Esophagus squamous epithelium (tissue), 5 donors: ENCODE data around the gene UBR3. TPM values are rescaled to one million over a fixed set of nuclear protein-coding genes. Genes with fewer than 3 reads are reported as not detected.
"Not testable (repeated sequence)": the region's sequence is repeated elsewhere in the genome, so short reads cannot be mapped to it uniquely, and the experiment has no call there.

Experiments
- DNase-seq: peaks from one replicate; lab custom pipeline; 2025; lab: John Stamatoyannopoulos, UW
- H3K27ac ChIP-seq, 4 donors: fragments of 200-600 bp; sonication (generic); one replicate each; pipeline ENCODE4 v1.5.1; 2016 to 2019; ENCODE audit warnings: mild to moderate bottlenecking in 1 of 4
- H3K27me3 ChIP-seq, 4 donors: fragments of 200-600 bp; sonication (generic); 1 replicate in 3 of 4; 2 replicates in 1 of 4; pipeline versions ENCODE4 v1.5.1 to v1.6.0; 2017 to 2021; ENCODE audit warnings: antibody characterized with exemption in 1 of 4
- H3K36me3 ChIP-seq, 3 donors: fragments of 200-600 bp; sonication (generic); one replicate each; pipeline ENCODE4 v1.5.1; 2016 to 2019
- H3K4me1 ChIP-seq, 3 donors: fragments of 200-600 bp; sonication (generic); one replicate each; pipeline ENCODE4 v1.5.1; 2017 to 2019
- H3K4me3 ChIP-seq, 4 donors: fragments of 200-600 bp; sonication (generic); 1 replicate in 3 of 4; 2 replicates in 1 of 4; pipeline ENCODE4 v1.5.1; 2016 to 2019; ENCODE audit warnings: mild to moderate bottlenecking in 2 of 4, moderate library complexity in 1 of 4
- H3K9me3 ChIP-seq, 3 donors: fragments of 200-600 bp; sonication (generic); one replicate each; pipeline ENCODE4 v1.5.1; 2016 to 2019
- CTCF ChIP-seq, 6 experiments: fragments of 450-650 bp in 4 of 6; fragments of 200-600 bp in 2 of 6; sonication (generic) in 2 of 6; IDR thresholded peaks; one replicate each; pipeline ENCODE4 v1.5.1; 2016 to 2019; ENCODE audit warnings: antibody characterized with exemption in 6 of 6, mild to moderate bottlenecking in 4 of 6, moderate library complexity in 4 of 6
- POLR2A ChIP-seq, 4 donors: fragments of 450-650 bp; IDR thresholded peaks; one replicate each; pipeline ENCODE4 v1.6.1; 2017; ENCODE audit warnings: antibody characterized with exemption in 4 of 4, mild to moderate bottlenecking in 4 of 4, moderate library complexity in 3 of 4
- WGBS, 2 donors: methylation state at CpG; one replicate each; pipeline ENCODE4 v1.1.5; 2018; 5-methylcytosine and 5-hydroxymethylcytosine counted together
- intact Hi-C: fragments of 100-400 bp; cut with DNase I; formaldehyde crosslinking; loops from one replicate; pipeline ENCODE4 v1.15.0; 2022
- total RNA-seq, 4 donors: library from RNA; depleted of rRNA; stranded (reverse); fragments of >200 nt; gene quantifications; one replicate each; pipeline ENCODE4 v1.1.0, GENCODE V29; 2016
- donor health status: DM: yes; HTN: yes; CAD: no.

Gene UBR3
- total RNA-seq, 4 donors from 2014 or later, result 26.9 to 56.8 (median 43.2) TPM

GRCh38 chr2:169838743-169839489 lies 11.7 kb downstream of the UBR3 start:
- TF ChIP-seq POLR2A (IDR thresholded peaks at IDR 0.05) (no peak), CTCF (IDR thresholded peaks at IDR 0.05) (no peak)
- Histone ChIP-seq H3K27ac (no peak overlapping the region), H3K9me3 (no peaks in the 10 kb centered on the region), H3K27me3 (no peaks in the 10 kb centered on the region), H3K36me3 (peaks cover 0 to 18% (median 0%) of the 10 kb centered on the region in 3 donors), H3K4me3 (no peak overlapping the region), H3K4me1 (peaks cover 0 to 34% (median 0%) of the 10 kb centered on the region in 3 donors)
- intact Hi-C loops, result no loop called here
- no peak for DNase-seq
- WGBS, 2 donors, result 94 to 96% methylated on average over 2 of the region's 2 CpGs

- no peak overlapping the region for H3K4me3 ChIP-seq
- WGBS, 2 donors, result 72 to 82% methylated on average over 5 to 6 of the region's 10 CpGs
- H3K9me3 ChIP-seq, result no peaks in the 10 kb centered on the region
- no peak for DNase-seq
- H3K36me3 ChIP-seq, result peaks cover 0 to 18% (median 0%) of the 10 kb centered on the region in 3 donors
- intact Hi-C loops, result no loop called here
- H3K27me3 ChIP-seq, result no peaks in the 10 kb centered on the region
- H3K4me1 ChIP-seq, result peaks cover 0 to 28% (median 0%) of the 10 kb centered on the region in 3 donors
- no peak overlapping the region for H3K27ac ChIP-seq
- no peak for TF ChIP-seq POLR2A (IDR thresholded peaks at IDR 0.05)
These were observed 12.9 kb downstream of the UBR3 start for GRCh38 chr2:169839954-169840746.

- H3K27me3 ChIP-seq, result no peaks in the 10 kb centered on the region
- 69 to 79% methylated on average over 2 of the region's 2 CpGs for WGBS, 2 donors
These were observed 13.5 kb downstream of the UBR3 start for GRCh38 chr2:169840747-169841142.

GRCh38 chr2:169841625-169842024 lies 14.4 kb downstream of the UBR3 start:
- H3K27ac ChIP-seq, H3K27me3 ChIP-seq, DNase-seq, H3K4me3 ChIP-seq, intact Hi-C loops, H3K9me3 ChIP-seq: not testable (repeated sequence)
- H3K4me1 ChIP-seq, result peaks cover 0 to 28% (median 0%) of the 10 kb centered on the region in 3 donors
- 100% methylated on average over 3 of the region's 24 CpGs; no CpG with 5 or more reads in 1 of the 2 donors for WGBS, 2 donors
- H3K36me3 ChIP-seq, result peaks cover 0 to 18% (median 0%) of the 10 kb centered on the region in 3 donors

More at GRCh38 chr2:169840747-169841142, 13.5 kb downstream of the UBR3 start:
- Histone ChIP-seq H3K36me3 (peaks cover 0 to 18% (median 0%) of the 10 kb centered on the region in 3 donors), H3K27ac (no peak overlapping the region), H3K4me3 (no peak overlapping the region), H3K9me3 (no peaks in the 10 kb centered on the region), H3K4me1 (peaks cover 0 to 28% (median 0%) of the 10 kb centered on the region in 3 donors)
- TF ChIP-seq CTCF (IDR thresholded peaks at IDR 0.05) (no peak), POLR2A (IDR thresholded peaks at IDR 0.05) (no peak)
- no peak for DNase-seq
- intact Hi-C loops, result no loop called here

- Histone ChIP-seq H3K36me3 (peaks cover 0 to 18% (median 0%) of the 10 kb centered on the region in 3 donors), H3K4me1 (peaks cover 0 to 18% (median 0%) of the 10 kb centered on the region in 3 donors), H3K27ac (no peak overlapping the region), H3K27me3 (no peaks in the 10 kb centered on the region), H3K4me3 (no peak overlapping the region), H3K9me3 (no peaks in the 10 kb centered on the region)
- 81 to 100% methylated on average over 1 to 2 of the region's 2 CpGs for WGBS, 2 donors
- no peak for TF ChIP-seq POLR2A (IDR thresholded peaks at IDR 0.05)
- no peak for TF ChIP-seq CTCF (IDR thresholded peaks at IDR 0.05)
- DNase-seq, result no peak
- intact Hi-C loops, result no loop called here
These were observed 17.8 kb downstream of the UBR3 start for GRCh38 chr2:169845016-169845415.

- WGBS, 2 donors, result 79 to 85% methylated on average over 8 of the region's 8 CpGs
- intact Hi-C loops, H3K27ac ChIP-seq, H3K4me1 ChIP-seq, H3K4me3 ChIP-seq, DNase-seq, H3K27me3 ChIP-seq, H3K36me3 ChIP-seq, H3K9me3 ChIP-seq: not testable (repeated sequence)
These were observed 21.9 kb downstream of the UBR3 start for GRCh38 chr2:169848959-169849693.
